ENCODE measurements around the gene FSTL4.

DNA sequence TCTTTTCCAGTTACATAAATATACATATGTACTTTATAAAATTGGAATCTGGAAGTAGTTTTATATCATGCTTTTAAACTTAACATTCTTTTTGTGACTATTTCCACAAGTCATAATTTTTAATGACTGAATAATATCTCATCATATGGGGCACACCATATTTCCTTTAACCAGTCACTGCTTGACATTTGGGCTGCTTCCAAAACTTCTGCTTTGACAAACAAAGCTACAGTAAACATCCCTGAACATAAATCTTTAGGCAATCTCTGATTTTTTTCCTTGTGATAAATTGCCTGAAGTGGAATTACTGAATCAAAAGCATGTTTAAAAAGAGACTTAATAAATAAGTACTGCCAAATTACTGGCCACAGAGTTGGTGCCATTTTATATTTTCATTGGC lies 178.0 kb downstream of the FSTL4 start:
- TF ChIP-seq POLR2A (IDR thresholded peaks at IDR 0.05) (no peak), EP300 (IDR thresholded peaks at IDR 0.05; ENCODE audit: low read depth) (no peak), POLR2AphosphoS5 (IDR thresholded peaks at IDR 0.05) (no peak)
- TF ChIP-seq, protein P1, sequence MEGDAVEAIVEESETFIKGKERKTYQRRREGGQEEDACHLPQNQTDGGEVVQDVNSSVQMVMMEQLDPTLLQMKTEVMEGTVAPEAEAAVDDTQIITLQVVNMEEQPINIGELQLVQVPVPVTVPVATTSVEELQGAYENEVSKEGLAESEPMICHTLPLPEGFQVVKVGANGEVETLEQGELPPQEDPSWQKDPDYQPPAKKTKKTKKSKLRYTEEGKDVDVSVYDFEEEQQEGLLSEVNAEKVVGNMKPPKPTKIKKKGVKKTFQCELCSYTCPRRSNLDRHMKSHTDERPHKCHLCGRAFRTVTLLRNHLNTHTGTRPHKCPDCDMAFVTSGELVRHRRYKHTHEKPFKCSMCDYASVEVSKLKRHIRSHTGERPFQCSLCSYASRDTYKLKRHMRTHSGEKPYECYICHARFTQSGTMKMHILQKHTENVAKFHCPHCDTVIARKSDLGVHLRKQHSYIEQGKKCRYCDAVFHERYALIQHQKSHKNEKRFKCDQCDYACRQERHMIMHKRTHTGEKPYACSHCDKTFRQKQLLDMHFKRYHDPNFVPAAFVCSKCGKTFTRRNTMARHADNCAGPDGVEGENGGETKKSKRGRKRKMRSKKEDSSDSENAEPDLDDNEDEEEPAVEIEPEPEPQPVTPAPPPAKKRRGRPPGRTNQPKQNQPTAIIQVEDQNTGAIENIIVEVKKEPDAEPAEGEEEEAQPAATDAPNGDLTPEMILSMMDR (IDR thresholded peaks at IDR 0.05) = no peak

Measured in transverse colon (tissue), 4 donors.